ENCODE data around the gene FBXO42. TPM values are rescaled to one million over a fixed set of nuclear protein-coding genes. Genes with fewer than 3 reads are reported as not detected.

FBXO42 gene
- total RNA-seq, 1 experiment from 2014 or later = 13.0 TPM

- H3K9me3 ChIP-seq (ENCODE audit: insufficient read depth, low read depth) = no peaks in the 10 kb centered on the region
- no peaks in the 10 kb centered on the region for H3K27me3 ChIP-seq (ENCODE audit: insufficient read depth, low read depth)
- DNase-seq = no peak
- H3K4me1 ChIP-seq (replicated peaks; ENCODE audit: insufficient read depth) = peaks cover 18% of the 10 kb centered on the region
- H3K9me2 ChIP-seq (ENCODE audit: insufficient read depth) = no peaks in the 10 kb centered on the region
- H3K79me2 ChIP-seq (ENCODE audit: low read depth) = no peaks in the 10 kb centered on the region
- TF ChIP-seq CTCF (conservative IDR thresholded peaks at IDR 0.05) (no peak), EZH2 (IDR thresholded peaks at IDR 0.05; ENCODE audit: low read depth) (no peak)
- intact Hi-C loops (cut with micrococcal nuclease; ENCODE audit: unreplicated experiment) = no loop called here
- ChIA-PET CTCF (no interaction called here), POLR2A (ENCODE audit: unreplicated experiment) (no interaction called here)
- H3K36me3 ChIP-seq (ENCODE audit: low read depth) = no peaks in the 10 kb centered on the region; the same call in 1 of the 2 replicates
- no peak overlapping the region for H2AFZ ChIP-seq
- H3K27ac ChIP-seq = no peak overlapping the region
- H3K4me3 ChIP-seq = no peak overlapping the region
- H4K20me1 ChIP-seq (ENCODE audit: insufficient read depth) = no peaks in the 10 kb centered on the region
- peaks cover 8% of the 10 kb centered on the region; the same call in 1 of the 2 replicates for H3F3A ChIP-seq (ENCODE audit: insufficient read depth, low read depth)
- BruUV-seq (replicated peaks) = no TSS peak
- no peak overlapping the region for H3K4me2 ChIP-seq
Measured at GRCh38 chr1:16250524-16251251, 101.6 kb downstream of the FBXO42 start.

- ChIA-PET POLR2A (ENCODE audit: unreplicated experiment) (interaction anchor here (0.7 kb wide), 1 partner anchor 212 kb away, joined by 5 read pairs; no protein-coding TSS in a partner anchor), CTCF (no interaction called here)
- Histone ChIP-seq H3K4me3 (no peak overlapping the region), H3K4me2 (no peak overlapping the region), H3K27me3 (ENCODE audit: insufficient read depth, low read depth) (no peaks in the 10 kb centered on the region), H3K9me3 (ENCODE audit: insufficient read depth, low read depth) (no peaks in the 10 kb centered on the region), H4K20me1 (ENCODE audit: insufficient read depth) (no peaks in the 10 kb centered on the region), H3K9me2 (ENCODE audit: insufficient read depth) (no peaks in the 10 kb centered on the region), H3F3A (ENCODE audit: insufficient read depth, low read depth) (peaks cover 8% of the 10 kb centered on the region; the same call in 1 of the 2 replicates), H3K27ac (no peak overlapping the region), H3K4me1 (replicated peaks; ENCODE audit: insufficient read depth) (peaks cover 18% of the 10 kb centered on the region), H3K79me2 (ENCODE audit: low read depth) (no peaks in the 10 kb centered on the region), H2AFZ (no peak overlapping the region), H3K36me3 (ENCODE audit: low read depth) (no peaks in the 10 kb centered on the region; the same call in 1 of the 2 replicates)
- BruUV-seq (replicated peaks) = no TSS peak
- no peak for DNase-seq
- TF ChIP-seq EZH2 (IDR thresholded peaks at IDR 0.05; ENCODE audit: low read depth) (no peak), CTCF (conservative IDR thresholded peaks at IDR 0.05) (no peak)
- intact Hi-C loops (cut with micrococcal nuclease; ENCODE audit: unreplicated experiment) = loop anchor here (5.0 kb wide), 1 partner anchor 113 kb away; no protein-coding TSS in a partner anchor
Measured at GRCh38 chr1:16249596-16250241, 102.6 kb downstream of the FBXO42 start.

- Histone ChIP-seq H3K4me2 (no peak overlapping the region; the same call in 1 of the 2 replicates), H4K20me1 (ENCODE audit: insufficient read depth) (no peaks in the 10 kb centered on the region), H3K4me3 (no peak overlapping the region), H3K9me3 (ENCODE audit: insufficient read depth, low read depth) (no peaks in the 10 kb centered on the region), H2AFZ (no peak overlapping the region), H3K9me2 (ENCODE audit: insufficient read depth) (no peaks in the 10 kb centered on the region), H3K36me3 (ENCODE audit: low read depth) (no peaks in the 10 kb centered on the region; the same call in 1 of the 2 replicates), H3K4me1 (replicated peaks; ENCODE audit: insufficient read depth) (peaks cover 18% of the 10 kb centered on the region), H3K27me3 (ENCODE audit: insufficient read depth, low read depth) (no peaks in the 10 kb centered on the region), H3K79me2 (ENCODE audit: low read depth) (no peaks in the 10 kb centered on the region), H3K27ac (peak overlapping the region; percentile 50), H3F3A (ENCODE audit: insufficient read depth, low read depth) (peaks cover 8% of the 10 kb centered on the region; the same call in 1 of the 2 replicates)
- POLR2A ChIA-PET (ENCODE audit: unreplicated experiment) = interaction anchor here (0.6 to 0.7 kb wide), 2 partner anchors 60 to 211 kb away, joined by 4 to 5 read pairs; no protein-coding TSS in a partner anchor
- intact Hi-C loops (cut with micrococcal nuclease; ENCODE audit: unreplicated experiment) = loop anchor here (5.0 kb wide), 1 partner anchor 113 kb away; no protein-coding TSS in a partner anchor
- TF ChIP-seq EZH2 (IDR thresholded peaks at IDR 0.05; ENCODE audit: low read depth) (no peak), CTCF (conservative IDR thresholded peaks at IDR 0.05) (no peak)
- DNase-seq = peak in 1 of 2 experiments; percentile 37
- no TSS peak for BruUV-seq (replicated peaks)
- CTCF ChIA-PET = interaction anchor here (0.6 to 0.8 kb wide), 2 partner anchors 13 to 119 kb away, joined by 3 to 5 read pairs; no protein-coding TSS in a partner anchor
Measured at GRCh38 chr1:16248603-16249516, 103.4 kb downstream of the FBXO42 start.

Measured in PC-9 (cell line).